K562 (cell line): ENCODE data around the gene GPC1. TPM values are rescaled to one million over a fixed set of nuclear protein-coding genes. Genes with fewer than 3 reads are reported as not detected.

ENCODE experiments used
- FIP1L1 ChIP-seq: fragments of 200-400 bp; formaldehyde crosslinking; IDR thresholded peaks from 2 replicates; pipeline ENCODE4 v1.6.1; 2018; ENCODE audit warnings: mild to moderate bottlenecking, low read depth, low read length; ENCODE audit not compliant: poor library complexity, severe bottlenecking
- IRF1 ChIP-seq: sonication (generic); formaldehyde crosslinking; IDR thresholded peaks from 2 replicates; pipeline ENCODE4 v1.8.0; 2022; ENCODE audit warnings: missing genetic modification reagents, mild to moderate bottlenecking, borderline replicate concordance
- PML ChIP-seq: IDR thresholded peaks from 2 replicates; pipeline ENCODE4 v1.6.1; 2012; ENCODE audit warnings: low read length, inconsistent platforms
- PRPF4 ChIP-seq: fragments of 200-400 bp; formaldehyde crosslinking; IDR thresholded peaks from one replicate; pipeline ENCODE4 v1.6.1; 2017; ENCODE audit warnings: low read length, low read depth, mild to moderate bottlenecking; ENCODE audit not compliant: insufficient read depth, poor library complexity, severe bottlenecking
- ZSCAN29 ChIP-seq: fragments of 450-650 bp; IDR thresholded peaks from 2 replicates; pipeline ENCODE4 v1.6.1; 2017
- polyA plus RNA-seq, 8 experiments: library from polyadenylated mRNA; depleted of rRNA in 4 of 8; stranded (reverse) in 5 of 8; unstranded in 3 of 8; fragments of >200 nt; fragmentation: Nextera tagmentation in 2 of 8; fragmentation: Illumina TruSeq in 1 of 8; extraction: Ambion mirVana in 2 of 8; extraction: Trizol in 1 of 8; gene quantifications; 2 replicates each; pipeline versions ENCODE4 v1.2.1 to v1.2.3, GENCODE V29; 2011 to 2014; ENCODE audit warnings: inconsistent platforms in 1 of 8, missing spikeins in 1 of 8
- total RNA-seq, 7 experiments: library from RNA; depleted of rRNA in 6 of 7; stranded (reverse); fragments of >200 nt in 6 of 7; fragmentation: Illumina TruSeq in 2 of 7; extraction: Trizol in 2 of 7; gene quantifications; 2 replicates each; pipeline versions ENCODE4 v1.2.1 to v1.2.3, GENCODE V29; 2011 to 2021; ENCODE audit warnings: low replicate concordance in 1 of 7
- TF ChIP-seq, protein P1 (sequence below): sonication (generic); formaldehyde crosslinking; IDR thresholded peaks from 2 replicates; pipeline ENCODE4 v1.8.1; 2023; ENCODE audit warnings: missing genetic modification reagents, mild to moderate bottlenecking, borderline replicate concordance
- TF ChIP-seq, protein P2 (sequence below), 2 experiments: fragments of 150-350 bp in 1 of 2; IDR thresholded peaks; 2 replicates each; pipeline ENCODE4 v1.6.1; 2012 to 2016; ENCODE audit warnings: low read depth in 2 of 2, low read length in 2 of 2, mild to moderate bottlenecking in 1 of 2, moderate library complexity in 1 of 2
- TF ChIP-seq, protein P3 (sequence below): sonication (generic); formaldehyde crosslinking; IDR thresholded peaks from 2 replicates; pipeline ENCODE4 v1.8.1; 2023; ENCODE audit warnings: mild to moderate bottlenecking, missing genetic modification reagents

GPC1 gene
- total and polyA plus RNA-seq, 9 of the 15 experiments (the other 6 are each of a cell fraction or from before 2014, with no cell fraction given) = 0.07 to 0.82 (median 0.14) TPM; not detected in 3

GRCh38 chr2:240438810-240439697 lies 3.6 kb downstream of the GPC1 start (continued):
- TF ChIP-seq, protein P1, sequence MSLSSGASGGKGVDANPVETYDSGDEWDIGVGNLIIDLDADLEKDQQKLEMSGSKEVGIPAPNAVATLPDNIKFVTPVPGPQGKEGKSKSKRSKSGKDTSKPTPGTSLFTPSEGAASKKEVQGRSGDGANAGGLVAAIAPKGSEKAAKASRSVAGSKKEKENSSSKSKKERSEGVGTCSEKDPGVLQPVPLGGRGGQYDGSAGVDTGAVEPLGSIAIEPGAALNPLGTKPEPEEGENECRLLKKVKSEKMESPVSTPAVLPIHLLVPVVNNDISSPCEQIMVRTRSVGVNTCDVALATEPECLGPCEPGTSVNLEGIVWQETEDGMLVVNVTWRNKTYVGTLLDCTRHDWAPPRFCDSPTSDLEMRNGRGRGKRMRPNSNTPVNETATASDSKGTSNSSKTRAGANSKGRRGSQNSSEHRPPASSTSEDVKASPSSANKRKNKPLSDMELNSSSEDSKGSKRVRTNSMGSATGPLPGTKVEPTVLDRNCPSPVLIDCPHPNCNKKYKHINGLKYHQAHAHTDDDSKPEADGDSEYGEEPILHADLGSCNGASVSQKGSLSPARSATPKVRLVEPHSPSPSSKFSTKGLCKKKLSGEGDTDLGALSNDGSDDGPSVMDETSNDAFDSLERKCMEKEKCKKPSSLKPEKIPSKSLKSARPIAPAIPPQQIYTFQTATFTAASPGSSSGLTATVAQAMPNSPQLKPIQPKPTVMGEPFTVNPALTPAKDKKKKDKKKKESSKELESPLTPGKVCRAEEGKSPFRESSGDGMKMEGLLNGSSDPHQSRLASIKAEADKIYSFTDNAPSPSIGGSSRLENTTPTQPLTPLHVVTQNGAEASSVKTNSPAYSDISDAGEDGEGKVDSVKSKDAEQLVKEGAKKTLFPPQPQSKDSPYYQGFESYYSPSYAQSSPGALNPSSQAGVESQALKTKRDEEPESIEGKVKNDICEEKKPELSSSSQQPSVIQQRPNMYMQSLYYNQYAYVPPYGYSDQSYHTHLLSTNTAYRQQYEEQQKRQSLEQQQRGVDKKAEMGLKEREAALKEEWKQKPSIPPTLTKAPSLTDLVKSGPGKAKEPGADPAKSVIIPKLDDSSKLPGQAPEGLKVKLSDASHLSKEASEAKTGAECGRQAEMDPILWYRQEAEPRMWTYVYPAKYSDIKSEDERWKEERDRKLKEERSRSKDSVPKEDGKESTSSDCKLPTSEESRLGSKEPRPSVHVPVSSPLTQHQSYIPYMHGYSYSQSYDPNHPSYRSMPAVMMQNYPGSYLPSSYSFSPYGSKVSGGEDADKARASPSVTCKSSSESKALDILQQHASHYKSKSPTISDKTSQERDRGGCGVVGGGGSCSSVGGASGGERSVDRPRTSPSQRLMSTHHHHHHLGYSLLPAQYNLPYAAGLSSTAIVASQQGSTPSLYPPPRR (CRISPR knock-in tag) = no peak
- no peak for TF ChIP-seq PML
- TF ChIP-seq, protein P2, sequence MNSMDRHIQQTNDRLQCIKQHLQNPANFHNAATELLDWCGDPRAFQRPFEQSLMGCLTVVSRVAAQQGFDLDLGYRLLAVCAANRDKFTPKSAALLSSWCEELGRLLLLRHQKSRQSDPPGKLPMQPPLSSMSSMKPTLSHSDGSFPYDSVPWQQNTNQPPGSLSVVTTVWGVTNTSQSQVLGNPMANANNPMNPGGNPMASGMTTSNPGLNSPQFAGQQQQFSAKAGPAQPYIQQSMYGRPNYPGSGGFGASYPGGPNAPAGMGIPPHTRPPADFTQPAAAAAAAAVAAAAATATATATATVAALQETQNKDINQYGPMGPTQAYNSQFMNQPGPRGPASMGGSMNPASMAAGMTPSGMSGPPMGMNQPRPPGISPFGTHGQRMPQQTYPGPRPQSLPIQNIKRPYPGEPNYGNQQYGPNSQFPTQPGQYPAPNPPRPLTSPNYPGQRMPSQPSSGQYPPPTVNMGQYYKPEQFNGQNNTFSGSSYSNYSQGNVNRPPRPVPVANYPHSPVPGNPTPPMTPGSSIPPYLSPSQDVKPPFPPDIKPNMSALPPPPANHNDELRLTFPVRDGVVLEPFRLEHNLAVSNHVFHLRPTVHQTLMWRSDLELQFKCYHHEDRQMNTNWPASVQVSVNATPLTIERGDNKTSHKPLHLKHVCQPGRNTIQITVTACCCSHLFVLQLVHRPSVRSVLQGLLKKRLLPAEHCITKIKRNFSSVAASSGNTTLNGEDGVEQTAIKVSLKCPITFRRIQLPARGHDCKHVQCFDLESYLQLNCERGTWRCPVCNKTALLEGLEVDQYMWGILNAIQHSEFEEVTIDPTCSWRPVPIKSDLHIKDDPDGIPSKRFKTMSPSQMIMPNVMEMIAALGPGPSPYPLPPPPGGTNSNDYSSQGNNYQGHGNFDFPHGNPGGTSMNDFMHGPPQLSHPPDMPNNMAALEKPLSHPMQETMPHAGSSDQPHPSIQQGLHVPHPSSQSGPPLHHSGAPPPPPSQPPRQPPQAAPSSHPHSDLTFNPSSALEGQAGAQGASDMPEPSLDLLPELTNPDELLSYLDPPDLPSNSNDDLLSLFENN (IDR thresholded peaks at IDR 0.05; ENCODE audit: low read depth in 2 of 2, low read length in 2 of 2) = no peak
- TF ChIP-seq, protein P3, sequence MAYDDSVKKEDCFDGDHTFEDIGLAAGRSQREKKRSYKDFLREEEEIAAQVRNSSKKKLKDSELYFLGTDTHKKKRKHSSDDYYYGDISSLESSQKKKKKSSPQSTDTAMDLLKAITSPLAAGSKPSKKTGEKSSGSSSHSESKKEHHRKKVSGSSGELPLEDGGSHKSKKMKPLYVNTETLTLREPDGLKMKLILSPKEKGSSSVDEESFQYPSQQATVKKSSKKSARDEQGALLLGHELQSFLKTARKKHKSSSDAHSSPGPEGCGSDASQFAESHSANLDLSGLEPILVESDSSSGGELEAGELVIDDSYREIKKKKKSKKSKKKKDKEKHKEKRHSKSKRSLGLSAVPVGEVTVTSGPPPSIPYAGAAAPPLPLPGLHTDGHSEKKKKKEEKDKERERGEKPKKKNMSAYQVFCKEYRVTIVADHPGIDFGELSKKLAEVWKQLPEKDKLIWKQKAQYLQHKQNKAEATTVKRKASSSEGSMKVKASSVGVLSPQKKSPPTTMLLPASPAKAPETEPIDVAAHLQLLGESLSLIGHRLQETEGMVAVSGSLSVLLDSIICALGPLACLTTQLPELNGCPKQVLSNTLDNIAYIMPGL (CRISPR knock-in tag) = no peak
- no peak for TF ChIP-seq FIP1L1
- no peak for TF ChIP-seq IRF1
- TF ChIP-seq ZSCAN29 = no peak
- TF ChIP-seq PRPF4 = no peak
